PC-3 (cell line): ENCODE results near the gene DGLUCY. TPM values are rescaled to one million over a fixed set of nuclear protein-coding genes. Genes with fewer than 3 reads are reported as not detected.

Experiments
- ATAC-seq: fragments of 200-7000 bp; cut with Tn5 transposase; 2 replicates; pipeline ENCODE4 v1.9.1; 2020; ENCODE audit warnings: mild to moderate bottlenecking, moderate library complexity
- BruUV-seq: library from RNA; stranded (reverse); fragments of 400-500 nt; replicated peaks from 2 replicates; lab custom pipeline; 2021; lab: Mats Ljungman, UMichigan
- CTCF ChIA-PET: fragments of 300-600 bp; sonication (Branson Sonifier 250); formaldehyde crosslinking; loops from one replicate; lab custom pipeline; 2022; ENCODE audit warnings: antibody characterized with exemption; lab: Charles Lee
- POLR2A ChIA-PET: fragments of 300-600 bp; sonication (Branson Sonifier 250); formaldehyde crosslinking; loops from one replicate; lab custom pipeline; 2022; ENCODE audit warnings: antibody characterized with exemption; ENCODE audit not compliant: unreplicated experiment; lab: Charles Lee
- DNase-seq: peaks from one replicate; pipeline ENCODE4 v3.0.0-alpha.2; 2015
- H2AFZ ChIP-seq: fragments of 300-600 bp; sonication (generic); 2 replicates; pipeline ENCODE4 v1.6.0; 2016; ENCODE audit warnings: antibody characterized with exemption, low read length
- H3F3A ChIP-seq: fragments of 300-600 bp; sonication (generic); one replicate; pipeline ENCODE4 v1.6.0; 2017; ENCODE audit warnings: antibody characterized with exemption, low read length, control low read depth, mild to moderate bottlenecking; ENCODE audit not compliant: unreplicated experiment
- H3K27ac ChIP-seq: fragments of 300-600 bp; sonication (generic); 2 replicates; pipeline ENCODE4 v1.5.1; 2016; ENCODE audit warnings: mild to moderate bottlenecking, low read length
- H3K27me3 ChIP-seq: fragments of 300-600 bp; sonication (generic); 2 replicates; pipeline ENCODE4 v1.6.1; 2016; ENCODE audit warnings: low read length, mixed read lengths
- H3K36me3 ChIP-seq: fragments of 300-600 bp; sonication (generic); 2 replicates; pipeline ENCODE4 v1.6.1; 2016; ENCODE audit warnings: low read depth, mixed run types, low read length, mixed read lengths
- H3K4me1 ChIP-seq: fragments of 300-600 bp; sonication (generic); 2 replicates; pipeline ENCODE4 v1.5.1; 2016; ENCODE audit warnings: low read length; ENCODE audit not compliant: insufficient read depth
- H3K4me2 ChIP-seq: fragments of 300-600 bp; sonication (generic); 2 replicates; pipeline ENCODE4 v1.6.0; 2016; ENCODE audit warnings: low read length
- H3K4me3 ChIP-seq: fragments of 300-600 bp; sonication (generic); 2 replicates; pipeline ENCODE4 v1.5.1; 2016; ENCODE audit warnings: mild to moderate bottlenecking, low read length, mixed read lengths
- H3K79me2 ChIP-seq: fragments of 300-600 bp; sonication (generic); 2 replicates; pipeline ENCODE4 v1.6.1; 2017; ENCODE audit warnings: low read length, mixed read lengths
- H3K9ac ChIP-seq: fragments of 300-600 bp; sonication (generic); 2 replicates; pipeline ENCODE4 v1.6.0; 2016; ENCODE audit warnings: mild to moderate bottlenecking, low read length
- H3K9me2 ChIP-seq: fragments of 300-600 bp; sonication (generic); replicated peaks from 2 replicates; pipeline ENCODE4 v1.6.1; 2016; ENCODE audit warnings: mixed run types, low read length, mixed read lengths
- H3K9me3 ChIP-seq: fragments of 300-600 bp; sonication (generic); 2 replicates; pipeline ENCODE4 v1.6.1; 2016; ENCODE audit warnings: low read length, mixed read lengths
- H4K20me1 ChIP-seq: fragments of 300-600 bp; sonication (generic); 2 replicates; pipeline ENCODE4 v1.6.1; 2016; ENCODE audit warnings: low read length, mixed read lengths
- EZH2 ChIP-seq: fragments of 300-600 bp; sonication (generic); IDR thresholded peaks from one replicate; pipeline ENCODE4 v1.6.1; 2017; ENCODE audit warnings: antibody characterized with exemption, mild to moderate bottlenecking, low read length; ENCODE audit not compliant: unreplicated experiment
- EZH2phosphoT487 ChIP-seq: fragments of 300-600 bp; sonication (generic); IDR thresholded peaks from 2 replicates; pipeline ENCODE4 v1.6.1; 2018; ENCODE audit warnings: mild to moderate bottlenecking, antibody characterized with exemption, low read length, borderline replicate concordance
- intact Hi-C: fragments of 100-400 bp; cut with micrococcal nuclease; formaldehyde crosslinking; loops from 2 replicates; pipeline ENCODE4 v1.9.0; 2023
- total RNA-seq: library from RNA; depleted of rRNA; stranded (reverse); fragments of >200 nt; gene quantifications from 2 replicates; pipeline ENCODE4 v1.2.3, GENCODE V29; 2014
- TF ChIP-seq, protein P1 (sequence below): fragments of 300-600 bp; sonication (generic); conservative IDR thresholded peaks from 2 replicates; pipeline ENCODE4 v1.5.1; 2017; ENCODE audit warnings: antibody characterized with exemption, low read depth, mild to moderate bottlenecking, low read length

DGLUCY gene
- total RNA-seq, 1 experiment from 2014 or later, result 0.84 TPM

DNA sequence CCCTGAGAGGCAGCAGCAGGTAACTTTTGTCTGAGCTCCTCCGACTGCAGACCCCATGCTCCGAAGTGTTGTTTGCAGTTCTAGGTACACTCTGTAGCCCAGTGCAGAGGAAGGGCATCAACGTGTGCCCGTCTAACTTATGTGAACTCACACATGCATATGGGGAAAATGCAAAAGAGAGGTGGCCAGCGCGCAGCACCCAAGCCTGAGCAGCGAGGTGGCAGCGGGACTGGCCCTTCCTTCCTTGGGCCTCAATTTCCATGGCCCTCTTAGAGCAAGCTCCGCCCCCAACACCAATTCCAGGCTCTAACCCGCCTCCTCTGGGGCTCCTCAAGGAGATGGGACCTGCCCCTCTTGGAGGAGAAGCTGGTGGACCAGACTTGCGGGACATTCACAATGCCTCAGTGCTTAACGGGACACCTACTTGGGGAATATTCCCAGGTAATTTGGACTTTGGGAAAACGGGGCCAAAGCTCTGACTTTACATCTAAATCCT lies 102.9 kb downstream of the DGLUCY start:
- Histone ChIP-seq H3K4me3 (no peak overlapping the region), H3K9me2 (no peaks in the 10 kb centered on the region), H3K27ac (no peak overlapping the region), H3K79me2 (no peaks in the 10 kb centered on the region), H4K20me1 (no peaks in the 10 kb centered on the region), H3K4me2 (no peak overlapping the region), H3K9me3 (no peaks in the 10 kb centered on the region), H3F3A (no peaks in the 10 kb centered on the region), H3K36me3 (no peaks in the 10 kb centered on the region), H3K4me1 (no peaks in the 10 kb centered on the region), H2AFZ (no peak overlapping the region), H3K27me3 (no peaks in the 10 kb centered on the region), H3K9ac (no peak overlapping the region)
- BruUV-seq, result no TSS peak
- ATAC-seq, result no peak
- DNase-seq, result no peak
- ChIA-PET CTCF (interaction anchor here (0.6 kb wide), 1 partner anchor 57 kb away, joined by 5 read pairs; no protein-coding TSS in a partner anchor), POLR2A (interaction anchor here (0.6 kb wide), 1 partner anchor 56 kb away, joined by 6 read pairs; no protein-coding TSS in a partner anchor)
- intact Hi-C loops, result no loop called here
- no peak for TF ChIP-seq EZH2phosphoT487
- no peak for TF ChIP-seq EZH2
- TF ChIP-seq, protein P1, sequence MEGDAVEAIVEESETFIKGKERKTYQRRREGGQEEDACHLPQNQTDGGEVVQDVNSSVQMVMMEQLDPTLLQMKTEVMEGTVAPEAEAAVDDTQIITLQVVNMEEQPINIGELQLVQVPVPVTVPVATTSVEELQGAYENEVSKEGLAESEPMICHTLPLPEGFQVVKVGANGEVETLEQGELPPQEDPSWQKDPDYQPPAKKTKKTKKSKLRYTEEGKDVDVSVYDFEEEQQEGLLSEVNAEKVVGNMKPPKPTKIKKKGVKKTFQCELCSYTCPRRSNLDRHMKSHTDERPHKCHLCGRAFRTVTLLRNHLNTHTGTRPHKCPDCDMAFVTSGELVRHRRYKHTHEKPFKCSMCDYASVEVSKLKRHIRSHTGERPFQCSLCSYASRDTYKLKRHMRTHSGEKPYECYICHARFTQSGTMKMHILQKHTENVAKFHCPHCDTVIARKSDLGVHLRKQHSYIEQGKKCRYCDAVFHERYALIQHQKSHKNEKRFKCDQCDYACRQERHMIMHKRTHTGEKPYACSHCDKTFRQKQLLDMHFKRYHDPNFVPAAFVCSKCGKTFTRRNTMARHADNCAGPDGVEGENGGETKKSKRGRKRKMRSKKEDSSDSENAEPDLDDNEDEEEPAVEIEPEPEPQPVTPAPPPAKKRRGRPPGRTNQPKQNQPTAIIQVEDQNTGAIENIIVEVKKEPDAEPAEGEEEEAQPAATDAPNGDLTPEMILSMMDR, result no peak

DNA sequence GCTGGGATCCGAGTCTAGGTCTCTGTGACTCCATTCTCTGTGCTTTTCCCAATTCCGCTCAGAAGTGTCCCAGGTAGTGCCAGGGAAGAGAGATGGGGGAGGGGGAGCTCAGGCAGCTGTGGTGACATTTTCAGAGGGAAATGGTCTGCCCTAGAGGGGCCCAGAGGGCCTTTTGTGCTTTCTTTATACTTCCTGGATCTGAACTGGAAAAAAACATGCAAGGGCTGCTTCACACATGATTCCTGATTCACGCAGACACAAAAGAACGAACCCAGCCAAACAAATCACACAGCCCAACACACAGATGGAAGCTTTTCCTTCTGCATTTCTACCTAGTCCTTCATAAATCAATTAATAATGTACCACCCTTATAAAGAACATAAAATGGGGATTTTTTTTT lies 104.1 kb downstream of the DGLUCY start:
- POLR2A ChIA-PET, result no interaction called here
- Histone ChIP-seq H3K27me3 (no peaks in the 10 kb centered on the region), H3K27ac (no peak overlapping the region), H3K4me3 (no peak overlapping the region), H3F3A (no peaks in the 10 kb centered on the region), H3K9me2 (no peaks in the 10 kb centered on the region), H3K79me2 (no peaks in the 10 kb centered on the region), H2AFZ (no peak overlapping the region), H4K20me1 (no peaks in the 10 kb centered on the region), H3K9ac (no peak overlapping the region), H3K4me2 (no peak overlapping the region), H3K36me3 (no peaks in the 10 kb centered on the region), H3K9me3 (no peaks in the 10 kb centered on the region), H3K4me1 (no peaks in the 10 kb centered on the region)
- TF ChIP-seq EZH2phosphoT487, result no peak
- TF ChIP-seq, protein P1, result no peak
- no peak for TF ChIP-seq EZH2
- intact Hi-C loops, result no loop called here
- ATAC-seq, result no peak
- no peak for DNase-seq
- CTCF ChIA-PET, result no interaction called here
- BruUV-seq, result no TSS peak
